DOHH2 (cell line): ENCODE data around the gene PDE4D.

Experiments used
- EZH2phosphoT487 ChIP-seq: fragments of 200-600 bp; sonication (generic); IDR thresholded peaks from 2 replicates; pipeline ENCODE4 v1.6.1; 2017; ENCODE audit warnings: borderline replicate concordance, mild to moderate bottlenecking, antibody characterized with exemption, low read length, moderate library complexity, mixed read lengths
- TF ChIP-seq, protein P1 (sequence below): fragments of 200-600 bp; sonication (generic); IDR thresholded peaks from one replicate; pipeline ENCODE4 v1.5.1; 2014; ENCODE audit warnings: antibody characterized with exemption, mild to moderate bottlenecking, low read depth, low read length; ENCODE audit not compliant: poor library complexity, severe bottlenecking

DNA sequence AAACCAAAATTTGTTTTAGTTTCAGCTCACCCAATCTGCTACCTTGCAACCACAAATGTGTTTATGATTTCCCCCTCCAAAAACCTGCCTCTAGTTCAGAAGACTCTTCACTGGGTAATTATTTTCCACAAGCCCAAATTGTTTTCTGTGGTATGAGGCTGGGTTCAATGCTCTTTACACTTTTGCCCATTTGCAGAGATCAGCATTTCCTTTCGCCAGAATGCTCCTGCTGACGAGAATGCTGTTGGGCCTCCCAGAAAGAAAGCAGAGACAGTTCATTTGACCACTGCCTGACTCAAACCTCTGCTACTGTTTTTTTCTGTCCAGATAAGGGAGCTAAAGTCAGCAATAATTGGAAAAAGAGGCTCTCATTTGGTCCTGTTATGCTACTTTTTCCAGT, 427.3 kb downstream of the PDE4D start:
- TF ChIP-seq, protein P1, sequence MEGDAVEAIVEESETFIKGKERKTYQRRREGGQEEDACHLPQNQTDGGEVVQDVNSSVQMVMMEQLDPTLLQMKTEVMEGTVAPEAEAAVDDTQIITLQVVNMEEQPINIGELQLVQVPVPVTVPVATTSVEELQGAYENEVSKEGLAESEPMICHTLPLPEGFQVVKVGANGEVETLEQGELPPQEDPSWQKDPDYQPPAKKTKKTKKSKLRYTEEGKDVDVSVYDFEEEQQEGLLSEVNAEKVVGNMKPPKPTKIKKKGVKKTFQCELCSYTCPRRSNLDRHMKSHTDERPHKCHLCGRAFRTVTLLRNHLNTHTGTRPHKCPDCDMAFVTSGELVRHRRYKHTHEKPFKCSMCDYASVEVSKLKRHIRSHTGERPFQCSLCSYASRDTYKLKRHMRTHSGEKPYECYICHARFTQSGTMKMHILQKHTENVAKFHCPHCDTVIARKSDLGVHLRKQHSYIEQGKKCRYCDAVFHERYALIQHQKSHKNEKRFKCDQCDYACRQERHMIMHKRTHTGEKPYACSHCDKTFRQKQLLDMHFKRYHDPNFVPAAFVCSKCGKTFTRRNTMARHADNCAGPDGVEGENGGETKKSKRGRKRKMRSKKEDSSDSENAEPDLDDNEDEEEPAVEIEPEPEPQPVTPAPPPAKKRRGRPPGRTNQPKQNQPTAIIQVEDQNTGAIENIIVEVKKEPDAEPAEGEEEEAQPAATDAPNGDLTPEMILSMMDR: no peak
- TF ChIP-seq EZH2phosphoT487: no peak
